Hepatocyte (in vitro differentiated cells): Measurements from ENCODE around the gene DMBX1.
A peak's percentile ranks its signal among the peaks of the same experiment; 100 is the strongest.

Experiments
- CTCF ChIP-seq: fragments of 200-600 bp; sonication (generic); IDR thresholded peaks from 2 replicates; pipeline ENCODE4 v1.5.1; 2016; ENCODE audit warnings: antibody characterized with exemption, mild to moderate bottlenecking; ENCODE audit not compliant: poor library complexity
- EZH2phosphoT487 ChIP-seq: fragments of 200-600 bp; sonication (generic); IDR thresholded peaks from one replicate; pipeline ENCODE4 v1.6.1; 2018; ENCODE audit warnings: antibody characterized with exemption, mild to moderate bottlenecking, low read depth, moderate library complexity; ENCODE audit not compliant: unreplicated experiment, severe bottlenecking

GRCh38 chr1:46477153-46477929 lies 12.3 kb upstream of the DMBX1 start:
- TF ChIP-seq CTCF, result peak; percentile 82
- TF ChIP-seq EZH2phosphoT487, result no peak
